Esophagus squamous epithelium (tissue), 5 donors: ENCODE measurements around the gene TUBB6. TPM values are rescaled to one million over a fixed set of nuclear protein-coding genes. Genes with fewer than 3 reads are reported as not detected.

Experiments used
- DNase-seq: peaks from one replicate; lab custom pipeline; 2025; lab: John Stamatoyannopoulos, UW
- H3K27ac ChIP-seq, 4 donors: fragments of 200-600 bp; sonication (generic); one replicate each; pipeline ENCODE4 v1.5.1; 2016 to 2019; ENCODE audit warnings: mild to moderate bottlenecking in 1 of 4
- H3K27me3 ChIP-seq, 4 donors: fragments of 200-600 bp; sonication (generic); 1 replicate in 3 of 4; 2 replicates in 1 of 4; pipeline versions ENCODE4 v1.5.1 to v1.6.0; 2017 to 2021; ENCODE audit warnings: antibody characterized with exemption in 1 of 4
- H3K36me3 ChIP-seq, 3 donors: fragments of 200-600 bp; sonication (generic); one replicate each; pipeline ENCODE4 v1.5.1; 2016 to 2019
- H3K4me1 ChIP-seq, 3 donors: fragments of 200-600 bp; sonication (generic); one replicate each; pipeline ENCODE4 v1.5.1; 2017 to 2019
- H3K4me3 ChIP-seq, 4 donors: fragments of 200-600 bp; sonication (generic); 1 replicate in 3 of 4; 2 replicates in 1 of 4; pipeline ENCODE4 v1.5.1; 2016 to 2019; ENCODE audit warnings: mild to moderate bottlenecking in 2 of 4, moderate library complexity in 1 of 4
- H3K9me3 ChIP-seq, 3 donors: fragments of 200-600 bp; sonication (generic); one replicate each; pipeline ENCODE4 v1.5.1; 2016 to 2019
- POLR2A ChIP-seq, 4 donors: fragments of 450-650 bp; IDR thresholded peaks; one replicate each; pipeline ENCODE4 v1.6.1; 2017; ENCODE audit warnings: antibody characterized with exemption in 4 of 4, mild to moderate bottlenecking in 4 of 4, moderate library complexity in 3 of 4
- WGBS, 2 donors: methylation state at CpG; one replicate each; pipeline ENCODE4 v1.1.5; 2018; 5-methylcytosine and 5-hydroxymethylcytosine counted together
- intact Hi-C: fragments of 100-400 bp; cut with DNase I; formaldehyde crosslinking; loops from one replicate; pipeline ENCODE4 v1.15.0; 2022
- total RNA-seq, 4 donors: library from RNA; depleted of rRNA; stranded (reverse); fragments of >200 nt; gene quantifications; one replicate each; pipeline ENCODE4 v1.1.0, GENCODE V29; 2016
- TF ChIP-seq, protein P1 (sequence below), 6 experiments: fragments of 450-650 bp in 4 of 6; fragments of 200-600 bp in 2 of 6; sonication (generic) in 2 of 6; IDR thresholded peaks; one replicate each; pipeline ENCODE4 v1.5.1; 2016 to 2019; ENCODE audit warnings: antibody characterized with exemption in 6 of 6, mild to moderate bottlenecking in 4 of 6, moderate library complexity in 4 of 6
- donor health status: DM: yes; HTN: yes; CAD: no.

Gene TUBB6
- total RNA-seq, 4 donors from 2014 or later: 288 to 406 (median 337) TPM

DNA sequence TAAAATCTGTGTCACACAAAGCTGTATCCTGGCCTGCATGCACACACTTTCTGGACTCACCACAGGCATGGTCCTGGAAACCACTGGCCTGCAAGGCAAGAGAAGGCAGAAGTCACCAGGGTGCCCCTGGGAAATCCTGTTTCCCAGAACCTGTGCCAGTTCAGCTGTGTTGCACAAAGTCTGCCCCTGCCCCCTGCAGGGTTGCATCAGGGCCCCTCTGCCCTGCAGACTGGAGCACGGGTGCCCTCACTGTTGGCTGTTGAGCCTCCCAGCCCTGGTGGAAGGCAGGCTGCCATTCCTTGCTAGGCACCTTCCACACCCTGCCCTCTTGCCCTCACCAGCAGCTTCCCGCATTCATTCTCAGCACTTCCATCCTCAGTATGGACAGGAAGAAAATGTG is 18.0 kb upstream of the TUBB6 start:
- Histone ChIP-seq H3K27ac (no peak overlapping the region), H3K4me1 (peaks cover 15 to 24% (median 19%) of the 10 kb centered on the region in 3 donors), H3K27me3 (peaks cover 0 to 25% (median 0%) of the 10 kb centered on the region in 4 donors), H3K36me3 (no peaks in the 10 kb centered on the region), H3K9me3 (no peaks in the 10 kb centered on the region), H3K4me3 (no peak overlapping the region)
- WGBS, 2 donors: 43 to 83% methylated on average over 1 to 2 of the region's 2 CpGs
- intact Hi-C loops: no loop called here
- no peak for DNase-seq
- no peak for TF ChIP-seq POLR2A (IDR thresholded peaks at IDR 0.05)
- TF ChIP-seq, protein P1, sequence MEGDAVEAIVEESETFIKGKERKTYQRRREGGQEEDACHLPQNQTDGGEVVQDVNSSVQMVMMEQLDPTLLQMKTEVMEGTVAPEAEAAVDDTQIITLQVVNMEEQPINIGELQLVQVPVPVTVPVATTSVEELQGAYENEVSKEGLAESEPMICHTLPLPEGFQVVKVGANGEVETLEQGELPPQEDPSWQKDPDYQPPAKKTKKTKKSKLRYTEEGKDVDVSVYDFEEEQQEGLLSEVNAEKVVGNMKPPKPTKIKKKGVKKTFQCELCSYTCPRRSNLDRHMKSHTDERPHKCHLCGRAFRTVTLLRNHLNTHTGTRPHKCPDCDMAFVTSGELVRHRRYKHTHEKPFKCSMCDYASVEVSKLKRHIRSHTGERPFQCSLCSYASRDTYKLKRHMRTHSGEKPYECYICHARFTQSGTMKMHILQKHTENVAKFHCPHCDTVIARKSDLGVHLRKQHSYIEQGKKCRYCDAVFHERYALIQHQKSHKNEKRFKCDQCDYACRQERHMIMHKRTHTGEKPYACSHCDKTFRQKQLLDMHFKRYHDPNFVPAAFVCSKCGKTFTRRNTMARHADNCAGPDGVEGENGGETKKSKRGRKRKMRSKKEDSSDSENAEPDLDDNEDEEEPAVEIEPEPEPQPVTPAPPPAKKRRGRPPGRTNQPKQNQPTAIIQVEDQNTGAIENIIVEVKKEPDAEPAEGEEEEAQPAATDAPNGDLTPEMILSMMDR (IDR thresholded peaks at IDR 0.05): no peak

DNA sequence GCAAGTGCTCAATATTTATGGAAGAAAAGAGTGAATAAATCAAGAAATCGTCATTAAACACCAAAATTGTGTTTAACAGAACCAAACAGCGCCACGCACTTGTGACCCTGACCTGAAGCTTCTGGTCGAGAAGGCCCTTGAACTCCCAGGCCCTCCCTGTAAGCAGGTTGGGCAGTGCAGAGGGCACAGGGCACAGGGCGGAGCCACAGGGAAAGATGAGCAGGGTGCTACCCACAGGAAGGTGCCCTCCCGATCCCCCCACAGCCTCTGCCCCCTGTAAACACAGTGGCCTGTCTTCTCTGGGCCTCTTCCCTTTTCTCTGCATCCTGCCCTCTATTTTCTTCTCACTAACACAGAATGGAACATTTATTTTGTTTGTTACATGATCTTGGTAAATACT is 16.9 kb upstream of the TUBB6 start:
- H3K27me3 ChIP-seq: peaks cover 0 to 25% (median 0%) of the 10 kb centered on the region in 4 donors
- DNase-seq: no peak
- 82 to 86% methylated on average over 6 of the region's 6 CpGs for WGBS, 2 donors
- H3K4me3 ChIP-seq: no peak overlapping the region
- TF ChIP-seq, protein P1 (IDR thresholded peaks at IDR 0.05): no peak
- TF ChIP-seq POLR2A (IDR thresholded peaks at IDR 0.05): no peak
- H3K27ac ChIP-seq: no peak overlapping the region
- intact Hi-C loops: no loop called here
- peaks cover 15 to 24% (median 19%) of the 10 kb centered on the region in 3 donors for H3K4me1 ChIP-seq
- no peaks in the 10 kb centered on the region for H3K9me3 ChIP-seq
- H3K36me3 ChIP-seq: no peaks in the 10 kb centered on the region

DNA sequence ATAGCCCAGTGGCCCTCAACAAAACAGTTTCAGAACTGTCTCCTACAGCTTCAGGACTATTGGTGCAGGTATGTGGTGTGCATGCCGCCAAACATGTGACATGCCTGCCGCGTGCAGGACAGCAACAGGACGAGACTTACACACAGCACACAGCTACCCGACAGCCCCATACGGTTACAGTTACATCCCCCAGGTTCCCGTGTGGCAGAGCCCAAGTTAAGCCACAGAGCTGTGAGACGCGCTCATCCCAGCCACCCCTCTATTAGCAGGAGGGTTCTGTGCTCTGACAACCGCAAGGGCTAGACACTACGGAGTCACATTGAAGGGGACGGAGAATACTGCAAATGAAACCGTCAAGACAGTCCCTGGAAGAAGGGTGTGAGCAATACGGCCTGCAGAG is 16.4 kb upstream of the TUBB6 start:
- Histone ChIP-seq H3K4me1 (peaks cover 15 to 24% (median 19%) of the 10 kb centered on the region in 3 donors), H3K27me3 (peaks cover 0 to 25% (median 0%) of the 10 kb centered on the region in 4 donors), H3K4me3 (no peak overlapping the region), H3K9me3 (no peaks in the 10 kb centered on the region), H3K36me3 (no peaks in the 10 kb centered on the region), H3K27ac (no peak overlapping the region)
- intact Hi-C loops: no loop called here
- DNase-seq: no peak
- TF ChIP-seq, protein P1 (IDR thresholded peaks at IDR 0.05): no peak
- TF ChIP-seq POLR2A (IDR thresholded peaks at IDR 0.05): no peak
- 91% methylated on average over 7 to 13 of the region's 14 CpGs for WGBS, 2 donors

DNA sequence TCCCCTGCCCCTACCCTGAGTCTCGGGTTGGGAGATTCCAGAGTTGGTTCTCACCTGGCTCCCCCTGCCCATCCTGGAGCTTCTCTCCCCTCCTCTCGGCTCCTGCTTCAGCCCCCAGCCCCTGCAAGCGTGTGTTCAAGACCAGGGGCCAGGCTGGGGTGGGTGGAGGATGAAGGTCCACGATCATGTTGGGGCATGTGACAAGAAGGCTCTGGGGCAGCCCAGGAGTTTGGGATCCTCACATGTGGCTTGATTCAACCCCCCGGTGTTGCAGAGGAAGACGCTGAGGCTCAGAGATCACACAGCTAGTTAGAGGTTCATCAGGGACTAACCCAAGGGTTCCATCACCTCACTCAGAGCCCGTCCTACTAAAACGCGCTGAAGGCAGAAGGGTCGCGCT is 14.2 kb upstream of the TUBB6 start:
- no peak for TF ChIP-seq POLR2A (IDR thresholded peaks at IDR 0.05)
- TF ChIP-seq, protein P1 (IDR thresholded peaks at IDR 0.05): no peak
- Histone ChIP-seq H3K4me3 (no peak overlapping the region), H3K9me3 (no peaks in the 10 kb centered on the region), H3K36me3 (no peaks in the 10 kb centered on the region), H3K4me1 (peaks cover 2 to 4% (median 4%) of the 10 kb centered on the region in 3 donors), H3K27ac (no peak overlapping the region), H3K27me3 (peaks cover 0 to 9% (median 0%) of the 10 kb centered on the region in 4 donors)
- 60 to 63% methylated on average over 3 to 8 of the region's 11 CpGs for WGBS, 2 donors
- intact Hi-C loops: no loop called here
- no peak for DNase-seq

DNA sequence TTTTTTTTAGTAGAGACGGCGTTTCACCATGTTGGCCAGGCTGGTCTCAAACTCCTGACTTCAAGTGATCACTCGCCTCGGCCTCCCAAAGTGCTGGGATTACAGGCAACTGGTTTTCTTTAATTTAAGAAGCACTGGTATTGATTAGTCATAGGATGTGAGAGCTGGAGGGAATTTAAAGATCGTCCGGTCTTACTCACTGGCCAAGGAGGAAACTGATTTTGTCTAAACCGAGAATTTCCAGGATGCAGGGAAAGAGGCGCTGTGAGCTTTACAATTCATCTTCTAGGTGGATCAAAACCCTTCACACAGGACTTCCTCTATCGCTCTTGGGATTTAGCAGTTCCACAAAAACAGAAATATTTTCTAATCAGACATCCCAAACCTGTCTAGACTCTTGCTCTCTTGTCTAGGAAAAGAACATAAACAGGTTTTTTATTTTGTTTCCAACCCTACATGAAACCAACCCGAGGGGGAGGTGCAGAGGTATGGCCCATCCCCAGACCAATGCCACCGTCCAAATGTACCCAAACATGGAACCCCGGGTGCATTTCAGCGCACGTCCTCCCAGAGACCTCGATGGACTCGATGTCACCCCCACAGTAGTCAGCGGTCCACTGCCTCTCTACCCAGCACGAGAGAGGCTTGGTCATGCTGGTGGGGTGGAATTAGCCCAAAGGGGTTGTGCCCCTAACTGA is 12.5 kb upstream of the TUBB6 start:
- 82 to 85% methylated on average over 11 to 13 of the region's 18 CpGs for WGBS, 2 donors
- intact Hi-C loops: no loop called here
- no peaks in the 10 kb centered on the region for H3K9me3 ChIP-seq
- TF ChIP-seq, protein P1 (IDR thresholded peaks at IDR 0.05): no peak
- TF ChIP-seq POLR2A (IDR thresholded peaks at IDR 0.05): no peak
- no peaks in the 10 kb centered on the region for H3K27me3 ChIP-seq
- H3K4me1 ChIP-seq: no peaks in the 10 kb centered on the region
- no peak for DNase-seq
- H3K36me3 ChIP-seq: no peaks in the 10 kb centered on the region
- H3K4me3 ChIP-seq: no peak overlapping the region
- no peak overlapping the region for H3K27ac ChIP-seq
